Stimulated activated CD8-positive, alpha-beta memory T cell treated with anti-CD3 and anti-CD28 coated beads, Interleukin-2, amount 100 ng/mL, for 1 hour (primary cell): Measurements from ENCODE around the gene AMT.
A peak's percentile ranks its signal among the peaks of the same experiment; 100 is the strongest.

Experiments used
- DNase-seq, 2 donors: peaks; one replicate each; pipeline ENCODE4 v3.0.0-alpha.2; 2020; ENCODE audit warnings: low read depth in 2 of 2

Gene AMT

DNA sequence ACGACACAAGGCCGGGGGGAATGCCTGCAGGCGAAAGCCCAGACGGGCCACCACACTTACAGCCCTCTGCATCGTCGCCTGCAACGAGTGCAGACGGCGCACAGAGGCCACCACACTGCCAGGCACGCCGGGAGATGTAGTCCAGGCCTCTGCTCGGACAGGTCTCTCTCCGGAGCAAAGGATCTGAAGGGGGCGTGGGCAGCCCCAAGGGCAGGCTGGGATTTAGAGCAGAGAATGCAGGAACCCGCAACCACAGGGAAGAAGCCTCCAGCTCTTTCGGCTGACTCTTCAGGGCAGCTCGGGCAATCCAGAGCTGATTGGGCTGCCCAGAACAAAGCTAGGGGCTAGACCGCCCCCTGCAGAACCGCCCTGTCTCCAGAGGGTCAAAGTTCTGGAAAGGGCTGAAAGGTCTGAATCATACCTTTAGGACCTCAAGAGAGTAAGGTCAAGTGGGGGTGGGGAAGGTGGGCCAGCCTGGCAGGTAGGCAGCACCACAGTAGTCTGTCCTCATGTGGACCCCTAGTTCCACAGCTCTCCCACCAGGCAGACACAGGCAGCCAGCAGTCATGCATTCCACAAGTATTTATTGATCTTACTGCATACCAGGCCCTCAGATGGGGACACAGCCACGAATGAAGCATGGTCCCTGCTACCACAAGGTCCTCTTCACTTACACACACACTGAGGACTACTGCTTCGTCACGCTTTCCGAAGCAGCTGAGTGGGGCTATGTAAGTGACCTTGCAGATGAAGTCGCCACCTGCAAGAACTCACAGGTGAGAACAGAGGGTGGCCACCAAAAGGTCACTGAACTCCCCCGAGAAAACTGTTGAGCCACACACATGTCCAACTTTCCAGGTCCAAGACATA lies at the start of gene AMT:
TSS of gene AMT (minus strand) at position 95 of the 870 bp plus-strand sequence. CDS start at position 72, 23 bp downstream.
- DNase-seq, result no peak

- DNase-seq, result no peak
Observed at GRCh38 chr3:49470714-49471420, 48.6 kb upstream of the AMT start.

GRCh38 chr3:49469936-49470713 lies 47.9 kb upstream of the AMT start, which contains the start of gene DAG1:
Gene DAG1 (plus strand): TSS chr3:49470267. CDS start chr3:49510535, 40,268 bp downstream.
- DNase-seq, result peak; percentile 90 to 91

- no peak for DNase-seq
Observed at GRCh38 chr3:49469037-49469935, 47.0 kb upstream of the AMT start.

- DNase-seq, result no peak
Observed at GRCh38 chr3:49466085-49466484, 43.8 kb upstream of the AMT start.

- no peak for DNase-seq
Observed at GRCh38 chr3:49465270-49466034, 43.2 kb upstream of the AMT start.

- DNase-seq, result no peak
Observed at GRCh38 chr3:49462222-49462621, 39.9 kb upstream of the AMT start.

DNA sequence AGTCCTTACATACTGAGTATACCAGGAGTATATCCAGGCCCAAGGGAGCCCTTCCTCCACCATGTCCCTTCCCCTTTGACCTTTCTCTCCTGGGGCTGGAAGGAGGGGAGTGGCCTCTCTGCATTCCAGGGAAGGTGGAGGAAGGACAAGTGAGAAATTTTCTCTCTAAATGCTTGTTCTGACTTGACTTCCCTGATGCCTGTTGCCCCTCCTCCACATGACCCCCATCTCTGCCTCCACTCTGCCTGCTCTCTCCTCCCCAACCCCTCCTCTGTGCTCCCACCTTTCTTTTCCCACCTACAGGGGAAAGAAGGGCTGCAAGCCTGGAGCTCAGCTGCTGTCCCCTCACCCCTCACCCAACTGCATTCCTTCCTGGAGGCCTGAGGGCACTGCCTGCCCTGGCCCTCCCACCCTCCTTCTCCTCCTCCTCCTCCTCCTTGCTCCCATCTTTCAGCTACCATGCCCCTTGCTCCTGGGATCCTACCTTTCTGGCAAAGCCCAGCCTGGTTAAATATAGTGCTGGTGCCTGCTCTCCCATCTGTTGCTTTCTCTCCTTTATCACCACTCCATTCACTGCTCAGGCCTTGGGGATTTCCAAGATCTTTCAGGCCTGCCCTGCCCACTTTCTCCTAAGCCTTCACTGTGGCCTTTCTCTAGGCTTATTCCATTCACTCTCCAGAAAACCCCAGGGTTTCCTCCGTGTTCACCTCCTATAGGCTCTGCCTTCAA lies 39.3 kb upstream of the AMT start:
- no peak for DNase-seq

DNA sequence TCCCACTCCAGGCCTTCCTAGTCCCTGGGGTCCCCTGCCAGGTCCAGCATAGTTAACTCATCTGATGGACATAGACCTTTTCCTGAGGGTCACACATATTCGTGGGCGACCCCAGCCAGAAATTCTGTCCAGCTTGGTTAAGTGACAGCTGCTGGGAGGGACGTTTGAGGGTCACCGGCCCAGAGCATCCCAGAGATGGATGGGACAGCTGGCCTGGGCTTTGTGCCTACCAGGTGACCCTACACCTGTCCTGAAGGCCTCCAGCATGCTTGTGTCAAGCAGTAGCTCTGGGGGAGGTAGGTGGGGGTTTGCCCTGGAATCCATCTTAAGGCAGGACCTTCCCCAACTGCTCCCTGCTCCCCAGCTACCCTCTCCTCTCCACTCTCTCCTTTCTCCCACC lies 38.7 kb upstream of the AMT start:
- DNase-seq, result no peak

- no peak for DNase-seq
Observed at GRCh38 chr3:49460188-49460890, 38.1 kb upstream of the AMT start.

GRCh38 chr3:49456466-49456865 lies 34.2 kb upstream of the AMT start:
- DNase-seq, result no peak

DNA sequence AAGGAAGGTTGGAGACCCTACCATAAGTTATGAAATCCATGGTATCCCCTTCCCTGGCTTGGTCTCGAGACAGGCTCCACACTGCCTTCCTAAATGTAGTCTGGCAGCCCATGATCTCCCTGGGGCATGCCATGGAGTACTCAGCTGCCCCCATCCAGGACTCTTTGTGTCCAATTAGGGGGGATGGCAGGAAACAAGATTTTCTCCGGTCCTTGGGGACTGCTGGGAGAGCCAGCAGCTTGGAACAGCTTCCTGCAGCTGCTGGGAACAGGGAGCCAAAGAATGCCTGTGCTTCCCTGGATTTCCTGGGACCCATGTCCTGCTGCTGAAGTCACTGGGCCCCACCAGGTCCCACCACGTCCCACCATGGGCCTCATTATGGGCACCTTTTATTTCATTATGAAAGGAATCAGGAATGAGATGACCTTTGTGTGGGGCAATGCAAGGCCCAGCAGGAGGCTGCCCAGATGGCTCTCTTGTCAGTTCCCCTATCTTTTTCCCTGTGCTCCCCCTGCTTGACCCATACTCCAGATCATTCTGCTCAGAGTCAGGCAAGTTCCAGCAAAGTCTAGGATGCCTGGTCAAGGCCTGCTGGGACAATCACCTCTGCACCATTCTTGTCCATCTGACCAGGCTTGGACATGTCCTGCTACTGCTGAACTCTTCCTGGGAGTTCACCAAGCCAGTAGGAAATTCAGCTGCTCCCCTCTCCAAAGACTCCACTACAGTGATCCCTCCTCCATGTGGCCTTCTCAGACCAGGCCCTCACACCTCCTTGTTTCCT lies 32.8 kb upstream of the AMT start:
- no peak for DNase-seq

DNA sequence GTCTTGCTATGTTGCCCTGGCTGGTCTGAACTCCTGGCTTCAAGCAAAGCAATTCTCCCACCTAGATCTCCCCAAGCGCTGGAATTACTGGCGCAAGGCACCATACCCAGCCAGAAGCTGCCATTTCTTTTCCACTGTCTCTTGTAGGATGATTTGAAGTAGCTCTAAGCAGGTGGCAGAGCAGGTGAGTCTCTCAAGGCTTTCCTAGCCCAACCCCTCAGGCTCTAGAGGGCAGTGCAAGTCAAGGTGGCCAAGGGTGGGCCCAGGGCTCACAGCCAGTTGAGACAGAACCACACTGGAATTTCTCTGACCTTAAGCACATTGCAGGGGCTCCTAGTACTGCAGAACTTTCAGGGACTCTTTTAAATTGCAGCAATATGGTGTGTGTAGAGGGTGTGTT lies 32.2 kb upstream of the AMT start:
- no peak for DNase-seq

GRCh38 chr3:49453621-49454020 lies 31.3 kb upstream of the AMT start:
- no peak for DNase-seq

DNA sequence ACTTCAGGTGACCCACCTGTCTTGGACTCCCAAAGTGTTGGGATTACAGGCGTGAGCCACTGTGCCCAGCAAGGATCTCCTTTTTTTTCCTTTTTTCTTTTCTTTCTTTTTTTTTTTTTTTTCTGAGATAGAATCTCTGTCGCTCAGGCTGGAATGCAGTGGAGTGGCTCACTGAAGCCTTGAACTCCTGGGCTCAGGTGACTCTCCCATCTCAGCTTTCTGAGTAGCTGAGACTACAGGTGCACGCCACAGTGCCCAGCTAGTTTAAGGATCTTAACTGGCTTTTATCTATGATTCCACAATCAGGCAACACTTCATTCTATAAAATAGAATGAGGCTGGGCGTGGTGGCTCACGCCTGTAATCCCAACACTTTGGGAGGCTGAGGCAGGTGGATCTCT lies 23.1 kb upstream of the AMT start:
- no peak for DNase-seq

DNA sequence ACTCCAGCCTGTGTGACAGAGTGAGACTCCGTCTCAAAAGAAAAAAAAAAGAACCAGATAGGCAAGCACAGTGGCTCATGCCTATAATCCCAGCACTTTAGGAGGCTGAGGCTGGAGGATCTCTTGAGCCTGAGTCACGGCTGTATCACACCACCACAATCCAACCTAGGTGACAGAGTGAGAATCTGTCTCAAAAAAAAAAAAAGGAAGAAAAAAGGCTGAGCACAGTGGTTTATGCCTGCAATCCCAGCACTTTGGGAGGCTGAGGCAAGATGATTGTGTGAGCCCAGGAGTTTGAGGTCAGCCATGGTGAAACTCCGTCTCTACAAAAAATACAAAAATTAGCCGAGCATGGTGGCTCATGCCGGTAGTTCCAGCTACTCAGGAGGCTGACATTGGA lies 12.5 kb upstream of the AMT start:
- DNase-seq, result no peak

GRCh38 chr3:49428752-49429080 lies 6.4 kb upstream of the AMT start:
- no peak for DNase-seq

GRCh38 chr3:49427586-49427985 lies 5.3 kb upstream of the AMT start:
- DNase-seq, result no peak
